ENCODE measurements around the gene ARHGAP35.
"Not testable (repeated sequence)": the region's sequence is repeated elsewhere in the genome, so short reads cannot be mapped to it uniquely, and the experiment has no call there.

ARHGAP35 gene

GRCh38 chr19:46821512-46822409 lies 39.0 kb upstream of the ARHGAP35 start:
- no peak for DNase-seq (ENCODE audit: low read depth)
- no peak for TF ChIP-seq CTCF (IDR thresholded peaks at IDR 0.05; ENCODE audit: low read length, missing control alignments)
- H3K4me3 ChIP-seq (replicated peaks; ENCODE audit: low read depth, low read length): no peak overlapping the region

GRCh38 chr19:46822410-46822787 lies 38.4 kb upstream of the ARHGAP35 start:
- DNase-seq (ENCODE audit: low read depth); H3K4me3 ChIP-seq (replicated peaks; ENCODE audit: low read depth, low read length): not testable (repeated sequence)

- no peak for DNase-seq (ENCODE audit: low read depth)
- no peak overlapping the region for H3K4me3 ChIP-seq (replicated peaks; ENCODE audit: low read depth, low read length)
- no peak for TF ChIP-seq CTCF (IDR thresholded peaks at IDR 0.05; ENCODE audit: low read length, missing control alignments)
Observed at GRCh38 chr19:46823049-46823448, 37.7 kb upstream of the ARHGAP35 start.

- peak; percentile 18 for DNase-seq (ENCODE audit: low read depth)
- TF ChIP-seq CTCF (IDR thresholded peaks at IDR 0.05; ENCODE audit: low read length, missing control alignments): no peak
Observed at GRCh38 chr19:46824890-46825730, 35.7 kb upstream of the ARHGAP35 start.

GRCh38 chr19:46825731-46826055 lies 35.1 kb upstream of the ARHGAP35 start:
- no peak for TF ChIP-seq CTCF (IDR thresholded peaks at IDR 0.05; ENCODE audit: low read length, missing control alignments)
- DNase-seq (ENCODE audit: low read depth): no peak
- no peak overlapping the region for H3K4me3 ChIP-seq (replicated peaks; ENCODE audit: low read depth, low read length)

More at GRCh38 chr19:46824890-46825730, 35.7 kb upstream of the ARHGAP35 start:
- H3K4me3 ChIP-seq (replicated peaks; ENCODE audit: low read depth, low read length): no peak overlapping the region

- H3K4me3 ChIP-seq (replicated peaks; ENCODE audit: low read depth, low read length): no peak overlapping the region
- no peak for DNase-seq (ENCODE audit: low read depth)
- TF ChIP-seq CTCF (IDR thresholded peaks at IDR 0.05; ENCODE audit: low read length, missing control alignments): no peak
Observed at GRCh38 chr19:46828484-46828883, 32.3 kb upstream of the ARHGAP35 start.

GRCh38 chr19:46830864-46831263 lies 29.9 kb upstream of the ARHGAP35 start:
- no peak overlapping the region for H3K4me3 ChIP-seq (replicated peaks; ENCODE audit: low read depth, low read length)
- DNase-seq (ENCODE audit: low read depth): no peak
- TF ChIP-seq CTCF (IDR thresholded peaks at IDR 0.05; ENCODE audit: low read length, missing control alignments): no peak
